SK-N-SH treated with all-trans-retinoic acid at 6 μM for 48 hours (cell line): ENCODE measurements around the gene ZNF318.

ENCODE experiments used
- ATAC-seq: fragments of 200-7000 bp; cut with Tn5 transposase; 3 replicates; pipeline ENCODE4 v1.9.1; 2020; ENCODE audit warnings: mild to moderate bottlenecking, moderate library complexity
- ARNTL ChIP-seq: fragments of 450-650 bp; formaldehyde crosslinking; IDR thresholded peaks from 2 replicates; pipeline ENCODE4 v1.5.0; 2020; ENCODE audit warnings: low read depth, mild to moderate bottlenecking, moderate library complexity, borderline replicate concordance
- BACH2 ChIP-seq: fragments of 250-450 bp; sonication (Bioruptor Pico); IDR thresholded peaks from 2 replicates; pipeline ENCODE4 v1.9.0; 2021; ENCODE audit warnings: mild to moderate bottlenecking, borderline replicate concordance
- CSDC2 ChIP-seq: fragments of 250-450 bp; sonication (Bioruptor Pico); IDR thresholded peaks from 2 replicates; pipeline ENCODE4 v1.5.0; 2020; ENCODE audit warnings: mild to moderate bottlenecking, moderate library complexity
- ESRRG ChIP-seq: fragments of 250-450 bp; sonication (Bioruptor Pico); IDR thresholded peaks from 2 replicates; pipeline ENCODE4 v1.6.1; 2021; ENCODE audit warnings: mild to moderate bottlenecking
- GLIS3 ChIP-seq: fragments of 250-450 bp; sonication (Bioruptor Pico); IDR thresholded peaks from 2 replicates; pipeline ENCODE4 v1.5.0; 2020; ENCODE audit warnings: mild to moderate bottlenecking, moderate library complexity
- ISL1 ChIP-seq: fragments of 250-450 bp; sonication (Bioruptor Pico); IDR thresholded peaks from 2 replicates; pipeline ENCODE4 v2.1.2; 2022; ENCODE audit warnings: mild to moderate bottlenecking, moderate library complexity
- OSR1 ChIP-seq: fragments of 250-450 bp; sonication (Bioruptor Pico); IDR thresholded peaks from 2 replicates; pipeline ENCODE4 v1.8.0; 2022; ENCODE audit warnings: moderate library complexity, mild to moderate bottlenecking, inconsistent platforms
- PPARA ChIP-seq: fragments of 250-450 bp; sonication (Bioruptor Pico); IDR thresholded peaks from 2 replicates; pipeline ENCODE4 v1.5.0; 2020; ENCODE audit warnings: mild to moderate bottlenecking, borderline replicate concordance
- RARB ChIP-seq: fragments of 250-450 bp; sonication (Bioruptor Pico); IDR thresholded peaks from 2 replicates; pipeline ENCODE4 v1.8.0; 2021; ENCODE audit warnings: mild to moderate bottlenecking, moderate library complexity
- SNAI2 ChIP-seq: fragments of 250-450 bp; sonication (Bioruptor Pico); IDR thresholded peaks from 2 replicates; pipeline ENCODE4 v1.5.0; 2020; ENCODE audit warnings: mild to moderate bottlenecking, moderate library complexity
- TOX ChIP-seq: fragments of 250-450 bp; sonication (Bioruptor Pico); IDR thresholded peaks from 2 replicates; pipeline ENCODE4 v1.8.0; 2021; ENCODE audit warnings: mild to moderate bottlenecking, moderate library complexity, borderline replicate concordance
- ZC3H10 ChIP-seq: fragments of 250-450 bp; sonication (Bioruptor Pico); IDR thresholded peaks from 2 replicates; pipeline ENCODE4 v1.5.1; 2021; ENCODE audit warnings: mild to moderate bottlenecking, moderate library complexity
- ZFP3 ChIP-seq: fragments of 250-450 bp; sonication (Bioruptor Pico); IDR thresholded peaks from 2 replicates; pipeline ENCODE4 v1.5.0; 2020; ENCODE audit warnings: mild to moderate bottlenecking, moderate library complexity
- ZFP30 ChIP-seq: fragments of 450-650 bp; formaldehyde crosslinking; IDR thresholded peaks from 2 replicates; pipeline ENCODE4 v1.5.0; 2022; ENCODE audit warnings: mild to moderate bottlenecking, moderate library complexity
- ZNF565 ChIP-seq: fragments of 450-650 bp; formaldehyde crosslinking; conservative IDR thresholded peaks from 2 replicates; pipeline ENCODE4 v1.5.0; 2020; ENCODE audit warnings: low read depth, mild to moderate bottlenecking, moderate library complexity
- ZNF70 ChIP-seq: fragments of 450-650 bp; formaldehyde crosslinking; IDR thresholded peaks from 2 replicates; pipeline ENCODE4 v1.5.0; 2020; ENCODE audit warnings: mild to moderate bottlenecking, moderate library complexity
- ZNF8 ChIP-seq: fragments of 450-650 bp; formaldehyde crosslinking; IDR thresholded peaks from 2 replicates; pipeline ENCODE4 v1.5.0; 2020; ENCODE audit warnings: mild to moderate bottlenecking, moderate library complexity
- TF ChIP-seq, protein P1 (sequence below): fragments of 250-450 bp; sonication (Bioruptor Pico); IDR thresholded peaks from 2 replicates; pipeline ENCODE4 v1.5.0; 2020; ENCODE audit warnings: mild to moderate bottlenecking, moderate library complexity
- TF ChIP-seq, protein P2 (sequence below): fragments of 250-450 bp; sonication (Bioruptor Pico); IDR thresholded peaks from 2 replicates; pipeline ENCODE4 v1.5.1; 2021; ENCODE audit warnings: mild to moderate bottlenecking, moderate library complexity
- TF ChIP-seq, protein P3 (sequence below): fragments of 250-450 bp; sonication (Bioruptor Pico); IDR thresholded peaks from 2 replicates; pipeline ENCODE4 v1.8.0; 2020; ENCODE audit warnings: mild to moderate bottlenecking, moderate library complexity, borderline replicate concordance

The ZNF318 gene

DNA sequence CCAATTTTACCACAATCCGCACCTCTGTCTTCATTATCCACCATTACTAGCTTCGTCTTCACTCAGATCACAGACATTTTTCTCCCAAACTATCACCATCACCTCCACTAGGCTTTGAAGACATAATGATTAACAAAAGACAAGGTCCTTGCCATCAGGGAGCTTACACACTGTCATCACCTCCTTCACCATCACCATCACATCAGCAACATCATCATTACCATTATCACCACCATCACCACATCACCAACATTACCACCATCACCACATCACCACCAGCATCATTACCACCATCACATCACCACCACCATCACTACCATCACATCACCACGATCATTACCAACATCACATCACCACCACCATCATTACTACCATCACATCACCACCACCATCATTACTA is 75.7 kb downstream of the ZNF318 start (continued):
- TF ChIP-seq, protein P1, sequence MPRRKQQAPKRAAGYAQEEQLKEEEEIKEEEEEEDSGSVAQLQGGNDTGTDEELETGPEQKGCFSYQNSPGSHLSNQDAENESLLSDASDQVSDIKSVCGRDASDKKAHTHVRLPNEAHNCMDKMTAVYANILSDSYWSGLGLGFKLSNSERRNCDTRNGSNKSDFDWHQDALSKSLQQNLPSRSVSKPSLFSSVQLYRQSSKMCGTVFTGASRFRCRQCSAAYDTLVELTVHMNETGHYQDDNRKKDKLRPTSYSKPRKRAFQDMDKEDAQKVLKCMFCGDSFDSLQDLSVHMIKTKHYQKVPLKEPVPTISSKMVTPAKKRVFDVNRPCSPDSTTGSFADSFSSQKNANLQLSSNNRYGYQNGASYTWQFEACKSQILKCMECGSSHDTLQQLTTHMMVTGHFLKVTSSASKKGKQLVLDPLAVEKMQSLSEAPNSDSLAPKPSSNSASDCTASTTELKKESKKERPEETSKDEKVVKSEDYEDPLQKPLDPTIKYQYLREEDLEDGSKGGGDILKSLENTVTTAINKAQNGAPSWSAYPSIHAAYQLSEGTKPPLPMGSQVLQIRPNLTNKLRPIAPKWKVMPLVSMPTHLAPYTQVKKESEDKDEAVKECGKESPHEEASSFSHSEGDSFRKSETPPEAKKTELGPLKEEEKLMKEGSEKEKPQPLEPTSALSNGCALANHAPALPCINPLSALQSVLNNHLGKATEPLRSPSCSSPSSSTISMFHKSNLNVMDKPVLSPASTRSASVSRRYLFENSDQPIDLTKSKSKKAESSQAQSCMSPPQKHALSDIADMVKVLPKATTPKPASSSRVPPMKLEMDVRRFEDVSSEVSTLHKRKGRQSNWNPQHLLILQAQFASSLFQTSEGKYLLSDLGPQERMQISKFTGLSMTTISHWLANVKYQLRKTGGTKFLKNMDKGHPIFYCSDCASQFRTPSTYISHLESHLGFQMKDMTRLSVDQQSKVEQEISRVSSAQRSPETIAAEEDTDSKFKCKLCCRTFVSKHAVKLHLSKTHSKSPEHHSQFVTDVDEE (CRISPR knock-in tag): no peak
- TF ChIP-seq BACH2 (CRISPR knock-in tag) (no peak), GLIS3 (CRISPR knock-in tag) (no peak), ZNF8 (CRISPR knock-in tag) (no peak)

DNA sequence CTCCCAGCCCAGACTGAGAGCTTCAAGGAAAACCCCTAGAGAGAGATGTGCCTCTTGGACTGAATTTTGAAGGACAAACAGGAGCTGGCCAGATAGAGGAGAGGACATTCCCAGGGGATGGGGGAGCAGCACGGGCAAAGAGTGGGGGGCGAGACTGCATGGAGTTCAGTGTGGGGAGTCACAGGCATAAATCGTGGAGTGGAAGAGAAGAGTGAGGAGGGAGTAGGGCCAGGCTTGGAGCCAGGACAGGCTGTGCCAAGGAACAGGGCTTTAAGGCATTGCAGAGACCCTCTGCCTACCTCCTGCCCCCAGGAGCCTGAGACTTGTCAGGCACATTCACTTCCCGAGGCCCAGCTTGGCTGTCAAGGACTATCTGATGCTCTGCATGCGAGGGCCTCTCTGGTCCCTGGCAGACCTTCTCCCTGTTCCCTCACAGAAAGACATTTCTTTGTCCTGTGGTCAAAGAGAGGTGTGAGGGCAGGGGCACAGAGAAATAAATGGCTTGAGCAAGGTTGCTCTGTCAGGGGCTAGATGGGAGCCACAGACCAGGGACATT is 76.6 kb downstream of the ZNF318 start:
- ATAC-seq: no peak
- TF ChIP-seq GLIS3 (CRISPR knock-in tag): no peak
- TF ChIP-seq ZC3H10 (CRISPR knock-in tag): no peak
- no peak for TF ChIP-seq BACH2 (CRISPR knock-in tag)
- no peak for TF ChIP-seq ZFP30 (CRISPR knock-in tag)
- no peak for TF ChIP-seq ESRRG (CRISPR knock-in tag)
- no peak for TF ChIP-seq ZNF8 (CRISPR knock-in tag)
- TF ChIP-seq, protein P1 (CRISPR knock-in tag): no peak
- TF ChIP-seq PPARA (CRISPR knock-in tag): no peak

DNA sequence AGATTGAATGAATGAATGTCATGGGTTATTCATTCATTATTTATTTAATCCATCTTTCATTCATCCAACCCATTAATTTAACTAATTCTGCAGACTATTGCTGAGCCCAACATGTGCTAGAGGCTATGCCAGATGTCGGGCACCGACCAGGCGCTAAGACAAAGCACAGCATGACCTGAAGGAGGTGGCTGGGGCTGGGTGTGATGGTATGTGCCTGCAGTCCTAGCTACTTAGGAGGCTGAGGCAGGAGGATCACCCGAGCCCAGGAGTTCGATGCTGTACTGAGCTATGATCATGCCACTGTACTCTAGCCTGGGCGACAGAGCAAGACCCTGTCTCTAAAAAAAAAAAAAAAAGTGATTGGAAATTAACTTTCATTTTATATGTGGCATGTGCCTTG is 77.1 kb downstream of the ZNF318 start:
- no peak for TF ChIP-seq RARB (CRISPR knock-in tag)
- no peak for TF ChIP-seq ISL1 (CRISPR knock-in tag)
- TF ChIP-seq OSR1 (CRISPR knock-in tag): no peak
- no peak for TF ChIP-seq ZC3H10 (CRISPR knock-in tag)
- no peak for TF ChIP-seq ZNF8 (CRISPR knock-in tag)
- TF ChIP-seq, protein P2, sequence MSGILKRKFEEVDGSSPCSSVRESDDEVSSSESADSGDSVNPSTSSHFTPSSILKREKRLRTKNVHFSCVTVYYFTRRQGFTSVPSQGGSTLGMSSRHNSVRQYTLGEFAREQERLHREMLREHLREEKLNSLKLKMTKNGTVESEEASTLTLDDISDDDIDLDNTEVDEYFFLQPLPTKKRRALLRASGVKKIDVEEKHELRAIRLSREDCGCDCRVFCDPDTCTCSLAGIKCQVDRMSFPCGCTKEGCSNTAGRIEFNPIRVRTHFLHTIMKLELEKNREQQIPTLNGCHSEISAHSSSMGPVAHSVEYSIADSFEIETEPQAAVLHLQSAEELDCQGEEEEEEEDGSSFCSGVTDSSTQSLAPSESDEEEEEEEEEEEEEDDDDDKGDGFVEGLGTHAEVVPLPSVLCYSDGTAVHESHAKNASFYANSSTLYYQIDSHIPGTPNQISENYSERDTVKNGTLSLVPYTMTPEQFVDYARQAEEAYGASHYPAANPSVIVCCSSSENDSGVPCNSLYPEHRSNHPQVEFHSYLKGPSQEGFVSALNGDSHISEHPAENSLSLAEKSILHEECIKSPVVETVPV: no peak
- TF ChIP-seq PPARA (CRISPR knock-in tag): no peak
- TF ChIP-seq ZNF565 (CRISPR knock-in tag): no peak
- no peak for TF ChIP-seq ESRRG (CRISPR knock-in tag)
- TF ChIP-seq GLIS3 (CRISPR knock-in tag): no peak
- TF ChIP-seq ZFP3 (CRISPR knock-in tag): no peak
- TF ChIP-seq CSDC2: no peak
- TF ChIP-seq, protein P3, sequence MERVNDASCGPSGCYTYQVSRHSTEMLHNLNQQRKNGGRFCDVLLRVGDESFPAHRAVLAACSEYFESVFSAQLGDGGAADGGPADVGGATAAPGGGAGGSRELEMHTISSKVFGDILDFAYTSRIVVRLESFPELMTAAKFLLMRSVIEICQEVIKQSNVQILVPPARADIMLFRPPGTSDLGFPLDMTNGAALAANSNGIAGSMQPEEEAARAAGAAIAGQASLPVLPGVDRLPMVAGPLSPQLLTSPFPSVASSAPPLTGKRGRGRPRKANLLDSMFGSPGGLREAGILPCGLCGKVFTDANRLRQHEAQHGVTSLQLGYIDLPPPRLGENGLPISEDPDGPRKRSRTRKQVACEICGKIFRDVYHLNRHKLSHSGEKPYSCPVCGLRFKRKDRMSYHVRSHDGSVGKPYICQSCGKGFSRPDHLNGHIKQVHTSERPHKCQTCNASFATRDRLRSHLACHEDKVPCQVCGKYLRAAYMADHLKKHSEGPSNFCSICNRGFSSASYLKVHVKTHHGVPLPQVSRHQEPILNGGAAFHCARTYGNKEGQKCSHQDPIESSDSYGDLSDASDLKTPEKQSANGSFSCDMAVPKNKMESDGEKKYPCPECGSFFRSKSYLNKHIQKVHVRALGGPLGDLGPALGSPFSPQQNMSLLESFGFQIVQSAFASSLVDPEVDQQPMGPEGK (CRISPR knock-in tag): no peak
- TF ChIP-seq ARNTL (CRISPR knock-in tag): no peak
- no peak for TF ChIP-seq SNAI2
- no peak for TF ChIP-seq BACH2 (CRISPR knock-in tag)
- ATAC-seq: no peak

DNA sequence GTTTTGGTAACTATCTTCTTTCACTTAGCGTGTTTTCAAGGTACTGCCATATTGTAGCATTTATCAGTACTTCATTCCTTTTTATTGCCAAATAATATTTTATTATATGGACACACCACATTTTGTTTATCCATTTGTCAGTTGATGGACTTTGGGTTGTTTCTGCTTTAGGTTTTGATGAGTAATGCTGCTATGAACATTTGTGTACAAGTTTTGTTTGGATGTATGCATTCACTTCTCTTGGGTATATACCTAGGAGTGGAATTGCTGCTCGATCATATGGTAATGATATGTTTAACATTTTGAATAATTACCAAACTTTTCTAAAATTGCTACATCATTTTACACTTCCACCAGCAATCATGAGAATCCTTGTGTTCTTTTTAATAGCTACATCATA is 77.7 kb downstream of the ZNF318 start:
- no peak for TF ChIP-seq ARNTL (CRISPR knock-in tag)
- no peak for TF ChIP-seq TOX (CRISPR knock-in tag)
- no peak for TF ChIP-seq ZC3H10 (CRISPR knock-in tag)
- TF ChIP-seq, protein P2: no peak
- TF ChIP-seq ZNF70 (CRISPR knock-in tag): no peak
- TF ChIP-seq ESRRG (CRISPR knock-in tag): no peak
- TF ChIP-seq BACH2 (CRISPR knock-in tag): no peak
- no peak for TF ChIP-seq ZNF565 (CRISPR knock-in tag)
- ATAC-seq: no peak
